ENCODE measurements around the gene MRTO4.

GRCh38 chr1:19258353-19258752 lies 6.7 kb downstream of the MRTO4 start:
- TF ChIP-seq CTCF (IDR thresholded peaks at IDR 0.05) (no peak), POLR2A (IDR thresholded peaks at IDR 0.05) (no peak)
